ENCODE results near the gene BBOF1. TPM values are rescaled to one million over a fixed set of nuclear protein-coding genes. Genes with fewer than 3 reads are reported as not detected.

BBOF1 gene
- total RNA-seq, 4 donors from 2014 or later: 2.0 to 6.9 (median 4.6) TPM

- 62 to 86% methylated on average over 2 of the region's 2 CpGs for WGBS, 2 donors
- Histone ChIP-seq H3K4me1 (peaks cover 0 to 5% (median 0%) of the 10 kb centered on the region in 3 donors), H3K9me3 (no peaks in the 10 kb centered on the region), H3K4me3 (no peak overlapping the region), H3K27ac (no peak overlapping the region), H3K36me3 (no peaks in the 10 kb centered on the region), H3K27me3 (no peaks in the 10 kb centered on the region)
- DNase-seq: no peak
- no peak for TF ChIP-seq CTCF (IDR thresholded peaks at IDR 0.05)
- TF ChIP-seq POLR2A (IDR thresholded peaks at IDR 0.05): no peak
- intact Hi-C loops (cut with DNase I): no loop called here
These were observed 23.1 kb downstream of the BBOF1 start for GRCh38 chr14:74042296-74042695.

- H3K27me3 ChIP-seq: no peaks in the 10 kb centered on the region
- TF ChIP-seq CTCF (IDR thresholded peaks at IDR 0.05) (no peak), POLR2A (IDR thresholded peaks at IDR 0.05) (no peak)
- H3K4me1 ChIP-seq: peaks cover 0 to 5% (median 0%) of the 10 kb centered on the region in 3 donors
- H3K36me3 ChIP-seq: no peaks in the 10 kb centered on the region
- no peak for DNase-seq
- WGBS, 2 donors: 98 to 100% methylated on average over 4 of the region's 4 CpGs
- intact Hi-C loops (cut with DNase I): no loop called here
- no peak overlapping the region for H3K27ac ChIP-seq
- H3K9me3 ChIP-seq: no peaks in the 10 kb centered on the region
- no peak overlapping the region for H3K4me3 ChIP-seq
These were observed 26.4 kb downstream of the BBOF1 start for GRCh38 chr14:74045522-74045921.

- H3K27ac ChIP-seq: no peak overlapping the region
- intact Hi-C loops (cut with DNase I): no loop called here
These were observed 29.1 kb downstream of the BBOF1 start for GRCh38 chr14:74048281-74048680.

GRCh38 chr14:74049876-74050495 is 30.8 kb downstream of the BBOF1 start:
- Histone ChIP-seq H3K36me3 (no peaks in the 10 kb centered on the region), H3K27ac (no peak overlapping the region), H3K27me3 (no peaks in the 10 kb centered on the region), H3K4me3 (no peak overlapping the region), H3K4me1 (peaks cover 0 to 5% (median 0%) of the 10 kb centered on the region in 3 donors), H3K9me3 (no peaks in the 10 kb centered on the region)
- no peak for DNase-seq
- no peak for TF ChIP-seq CTCF (IDR thresholded peaks at IDR 0.05)
- TF ChIP-seq POLR2A (IDR thresholded peaks at IDR 0.05): no peak
- intact Hi-C loops (cut with DNase I): no loop called here
- WGBS, 2 donors: 60 to 68% methylated on average over 3 of the region's 3 CpGs

More at GRCh38 chr14:74048281-74048680, 29.1 kb downstream of the BBOF1 start:
- H3K27me3 ChIP-seq: no peaks in the 10 kb centered on the region
- no peak overlapping the region for H3K4me3 ChIP-seq
- no peaks in the 10 kb centered on the region for H3K9me3 ChIP-seq
- H3K36me3 ChIP-seq: no peaks in the 10 kb centered on the region
- peaks cover 0 to 5% (median 0%) of the 10 kb centered on the region in 3 donors for H3K4me1 ChIP-seq
- TF ChIP-seq CTCF (IDR thresholded peaks at IDR 0.05): no peak
- no peak for TF ChIP-seq POLR2A (IDR thresholded peaks at IDR 0.05)
- DNase-seq: no peak
- 58 to 60% methylated on average over 2 to 3 of the region's 3 CpGs for WGBS, 2 donors

GRCh38 chr14:74062809-74063150 is 43.6 kb downstream of the BBOF1 start:
- no peak for DNase-seq
- no peaks in the 10 kb centered on the region for H3K4me1 ChIP-seq
- no peak overlapping the region for H3K4me3 ChIP-seq
- no peaks in the 10 kb centered on the region for H3K9me3 ChIP-seq
- H3K36me3 ChIP-seq: peaks cover 0 to 96% (median 0%) of the 10 kb centered on the region in 3 donors
- no peaks in the 10 kb centered on the region for H3K27me3 ChIP-seq
- no peak overlapping the region for H3K27ac ChIP-seq
- intact Hi-C loops (cut with DNase I): no loop called here
- no peak for TF ChIP-seq CTCF (IDR thresholded peaks at IDR 0.05)
- TF ChIP-seq POLR2A (IDR thresholded peaks at IDR 0.05): no peak
- WGBS, 2 donors: 78 to 89% methylated on average over 2 of the region's 2 CpGs

Data from esophagus squamous epithelium (tissue), 5 donors.